ENCODE data around the gene ACTR3.
A peak's percentile ranks its signal among the peaks of the same experiment; 100 is the strongest.

ACTR3 gene

DNA sequence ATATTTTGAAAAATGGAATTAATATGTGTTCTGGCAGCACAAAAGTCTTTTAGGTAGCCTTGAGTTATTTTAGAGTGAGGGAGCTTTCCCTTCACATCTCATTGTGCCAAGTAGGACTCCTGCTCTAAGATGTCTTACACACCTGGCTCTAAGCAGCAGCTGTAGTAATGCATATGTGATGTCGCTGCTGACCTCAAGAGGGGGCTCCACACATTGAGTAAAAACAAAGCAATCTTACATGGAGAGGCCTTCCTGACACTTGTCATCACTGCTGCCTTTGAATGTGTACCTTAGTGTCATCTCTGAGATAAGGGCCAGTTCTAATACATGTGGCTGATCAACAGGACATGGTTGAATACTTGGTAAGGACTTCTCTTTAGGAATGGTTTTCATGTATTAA, 75.8 kb downstream of the ACTR3 start:
- DNase-seq (ENCODE audit: low read depth in 2 of 2), result no peak

DNA sequence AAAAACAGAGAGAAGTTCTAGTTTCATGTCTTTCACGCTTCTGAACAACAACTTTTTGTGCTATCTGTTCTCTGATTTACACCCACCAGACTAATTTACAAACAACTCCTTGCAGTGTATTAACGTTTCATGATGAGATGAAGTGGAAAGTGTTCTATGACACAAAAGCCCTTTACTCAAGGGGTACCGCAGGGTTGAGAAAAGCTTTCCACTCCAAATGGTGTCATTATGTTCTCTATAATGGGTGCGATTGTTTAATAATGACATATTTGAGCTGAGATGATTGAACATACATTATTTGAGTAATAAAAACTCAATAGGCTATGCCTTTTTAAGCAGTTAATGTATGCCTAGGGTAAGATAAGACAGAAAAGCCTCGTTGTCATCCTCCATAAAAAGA, 76.3 kb downstream of the ACTR3 start:
- no peak for DNase-seq (ENCODE audit: low read depth in 2 of 2)

DNA sequence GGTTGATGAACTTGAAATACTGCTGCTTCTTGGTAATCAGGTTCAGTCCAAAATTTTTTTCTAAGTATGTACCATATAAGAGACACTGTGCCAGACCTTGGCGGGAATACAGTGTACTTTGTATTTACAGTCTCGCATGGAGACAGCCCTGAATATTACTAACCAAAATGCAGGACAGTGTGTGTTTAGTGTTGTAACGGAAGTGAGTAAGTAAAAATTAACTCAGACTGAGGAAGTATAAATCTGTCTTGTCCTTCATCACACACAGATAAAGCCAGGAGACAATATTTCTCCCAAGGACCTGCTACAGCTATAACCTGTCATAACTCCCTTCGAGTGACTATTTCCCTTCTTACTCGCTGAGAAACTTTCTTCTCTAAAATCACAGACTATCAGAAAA, 76.9 kb downstream of the ACTR3 start:
- DNase-seq (ENCODE audit: low read depth in 2 of 2), result no peak

GRCh38 chr2:113967272-113967671, 77.4 kb downstream of the ACTR3 start:
- DNase-seq (ENCODE audit: low read depth in 2 of 2), result no peak

DNA sequence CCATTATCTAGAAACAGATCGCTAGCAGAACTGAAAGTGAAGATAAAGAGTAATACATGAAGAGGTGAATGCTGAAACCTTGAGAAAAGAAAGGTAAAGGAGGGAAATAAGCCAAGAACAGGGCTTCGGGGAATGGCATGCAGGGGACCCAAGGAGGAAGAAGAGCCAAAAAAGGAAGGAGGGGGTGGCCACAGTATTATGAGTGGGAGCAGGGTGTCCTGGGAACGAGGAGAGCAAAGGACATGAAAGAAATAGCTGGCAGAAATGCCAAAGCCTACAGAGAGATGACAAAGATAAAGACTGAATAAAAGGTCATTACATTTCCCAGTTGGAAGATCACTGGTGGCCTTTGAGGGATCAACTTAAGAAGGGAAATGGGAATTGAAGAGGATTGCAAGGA, 82.9 kb downstream of the ACTR3 start:
- no peak for DNase-seq (ENCODE audit: low read depth in 2 of 2)

GRCh38 chr2:113973810-113974209, 83.9 kb downstream of the ACTR3 start:
- DNase-seq (ENCODE audit: low read depth in 2 of 2), result no peak

GRCh38 chr2:113974727-113975126, 84.8 kb downstream of the ACTR3 start:
- no peak for DNase-seq (ENCODE audit: low read depth in 2 of 2)

- DNase-seq (ENCODE audit: low read depth in 2 of 2), result no peak
Measured at GRCh38 chr2:113976277-113976928, 86.5 kb downstream of the ACTR3 start.

DNA sequence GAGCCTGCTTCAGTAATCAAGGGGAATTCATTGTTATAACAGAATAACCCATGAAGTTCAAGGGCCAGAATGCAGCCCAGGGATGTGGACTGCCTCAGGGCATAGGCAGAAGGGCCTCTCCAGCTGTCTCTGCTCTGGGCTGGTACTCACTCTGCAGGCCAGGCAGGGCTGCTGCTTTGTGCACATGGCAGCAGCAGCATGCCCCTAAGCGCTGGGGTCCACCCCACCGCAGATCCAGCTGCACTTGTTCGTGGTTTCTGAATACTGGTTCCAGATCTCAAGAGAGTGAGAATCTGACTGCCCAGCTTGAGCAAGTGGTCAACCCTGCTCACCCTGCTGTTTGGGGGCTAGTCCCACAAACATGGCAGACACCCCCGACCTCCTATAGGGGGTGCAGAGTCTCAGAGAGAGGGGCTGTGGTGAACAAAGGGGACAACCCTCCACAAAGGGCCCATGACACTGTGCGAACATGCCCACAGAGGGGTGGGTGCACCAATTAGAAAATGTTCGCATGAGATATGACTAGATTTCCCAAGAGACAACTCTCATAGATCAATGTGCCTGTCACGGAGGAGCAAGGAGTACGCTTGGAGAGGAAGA, 87.3 kb downstream of the ACTR3 start:
- DNase-seq (ENCODE audit: low read depth in 2 of 2), result no peak

- no peak for DNase-seq (ENCODE audit: low read depth in 2 of 2)
Measured at GRCh38 chr2:113977660-113978523, 88.0 kb downstream of the ACTR3 start.

DNA sequence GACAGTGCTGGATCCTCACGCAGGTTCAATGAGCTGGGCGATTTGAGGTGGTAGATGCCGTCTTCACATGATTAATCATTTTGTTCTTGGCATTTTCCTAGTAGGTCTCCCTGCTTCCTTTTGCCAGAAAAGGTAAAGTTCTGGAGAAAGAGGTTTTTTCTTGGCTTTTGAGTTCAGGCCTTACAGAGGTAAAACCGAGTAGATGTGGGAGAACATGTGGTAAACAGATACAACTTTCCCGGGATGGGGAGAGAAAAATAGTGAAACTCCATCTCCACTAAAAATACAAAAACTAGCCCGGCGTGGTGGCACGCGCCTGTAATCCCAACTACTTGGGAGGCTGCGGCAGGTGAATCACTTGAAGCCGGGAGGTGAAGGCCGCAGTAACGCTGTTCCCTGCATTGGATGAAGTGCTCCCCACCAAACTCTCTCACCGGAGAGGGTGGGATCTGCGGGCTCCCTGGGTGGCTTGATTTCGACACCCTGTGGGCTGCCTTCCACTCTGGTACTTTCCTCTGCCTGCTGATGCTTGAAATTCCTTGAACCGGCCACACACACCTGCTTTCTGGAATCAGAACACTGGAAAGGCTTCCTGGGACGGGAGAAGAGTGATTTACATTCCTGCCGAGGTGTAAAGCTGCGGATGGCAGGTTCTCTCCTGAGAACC, 88.8 kb downstream of the ACTR3 start:
- DNase-seq (ENCODE audit: low read depth in 2 of 2), result no peak

DNA sequence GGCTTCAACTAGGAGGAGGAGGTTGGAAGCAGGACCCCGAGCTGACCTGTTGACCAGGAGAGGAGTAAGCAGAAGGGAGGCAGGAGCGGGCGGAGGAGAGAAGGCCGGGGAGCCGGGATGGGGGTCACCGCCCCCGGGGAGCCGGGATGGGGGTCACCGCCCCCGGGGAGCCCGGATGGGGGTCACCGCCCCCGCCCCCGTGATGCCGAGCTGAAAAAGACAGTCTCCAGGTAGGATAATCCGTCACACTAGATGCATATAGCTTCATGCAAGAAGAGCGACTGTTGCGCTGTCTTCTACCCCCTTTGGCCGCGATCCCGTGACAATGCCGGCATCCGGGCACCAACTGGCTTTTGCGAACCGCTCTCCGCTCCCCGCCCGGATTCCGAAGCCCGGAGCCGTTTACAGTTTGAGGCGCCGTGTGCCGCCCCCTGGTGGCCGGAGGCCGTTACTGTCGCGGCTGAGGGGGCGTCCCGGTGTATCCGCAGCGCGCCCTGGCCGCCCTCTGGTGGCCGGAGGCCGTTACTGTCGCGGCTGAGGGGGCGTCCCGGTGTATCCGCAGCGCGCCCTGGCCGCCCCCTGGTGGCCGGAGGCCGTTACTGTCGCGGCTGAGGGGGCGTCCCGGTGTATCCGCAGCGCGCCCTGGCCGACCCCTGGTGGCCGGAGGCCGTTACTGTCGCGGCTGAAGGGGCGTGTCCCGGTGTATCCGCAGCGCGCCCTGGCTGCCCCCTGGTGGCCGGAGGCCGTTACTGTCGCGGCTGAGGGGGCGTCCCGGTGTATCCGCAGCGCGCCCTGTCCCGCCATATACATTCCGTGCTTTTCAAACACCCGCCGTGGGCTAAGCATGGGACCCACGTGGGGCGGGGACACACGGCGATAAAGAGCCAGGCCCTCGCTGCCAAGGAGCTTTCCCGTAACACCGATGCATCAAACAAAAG, 89.6 kb downstream of the ACTR3 start:
- no peak for DNase-seq (ENCODE audit: low read depth in 2 of 2)

GRCh38 chr2:113980946-113981345, 91.1 kb downstream of the ACTR3 start:
- peak in 1 of 2 experiments; percentile 17 for DNase-seq (ENCODE audit: low read depth in 2 of 2)

DNA sequence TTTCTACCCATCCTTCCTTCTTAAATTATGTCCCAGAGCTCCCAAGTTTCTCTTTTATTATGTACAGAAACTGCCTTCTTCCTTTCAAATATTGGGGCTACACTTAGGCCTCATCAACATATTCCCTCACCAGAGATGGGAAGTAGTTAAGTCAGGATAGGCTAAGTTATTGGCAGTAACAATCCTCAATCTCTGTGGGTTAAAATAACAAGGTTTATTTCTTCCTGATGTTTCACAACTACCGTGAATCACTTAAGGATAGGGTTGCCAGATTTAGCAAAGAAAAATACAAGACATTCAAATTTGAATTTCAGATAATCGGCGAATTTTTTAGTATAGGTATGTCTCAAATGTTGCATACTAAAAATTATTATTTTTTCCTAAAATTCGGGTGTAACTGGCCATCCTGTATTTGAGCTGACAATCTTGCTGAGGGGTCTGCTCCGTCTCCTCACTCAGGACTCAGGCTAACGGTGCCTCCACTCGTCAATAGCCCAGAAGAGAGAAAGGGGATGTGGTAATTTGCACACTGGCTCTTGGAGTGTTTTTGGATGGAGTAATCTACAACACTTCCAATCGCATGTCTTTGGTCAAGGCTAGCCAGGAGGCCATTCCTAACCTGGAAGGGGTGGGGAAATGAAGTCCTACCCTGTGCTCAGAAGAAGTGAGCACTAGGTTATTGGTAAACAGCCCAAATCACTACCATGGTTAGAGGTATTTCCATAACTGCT, 91.7 kb downstream of the ACTR3 start:
- DNase-seq (ENCODE audit: low read depth in 2 of 2), result no peak

GRCh38 chr2:113985554-113986397, 95.9 kb downstream of the ACTR3 start:
- no peak for DNase-seq (ENCODE audit: low read depth in 2 of 2)

DNA sequence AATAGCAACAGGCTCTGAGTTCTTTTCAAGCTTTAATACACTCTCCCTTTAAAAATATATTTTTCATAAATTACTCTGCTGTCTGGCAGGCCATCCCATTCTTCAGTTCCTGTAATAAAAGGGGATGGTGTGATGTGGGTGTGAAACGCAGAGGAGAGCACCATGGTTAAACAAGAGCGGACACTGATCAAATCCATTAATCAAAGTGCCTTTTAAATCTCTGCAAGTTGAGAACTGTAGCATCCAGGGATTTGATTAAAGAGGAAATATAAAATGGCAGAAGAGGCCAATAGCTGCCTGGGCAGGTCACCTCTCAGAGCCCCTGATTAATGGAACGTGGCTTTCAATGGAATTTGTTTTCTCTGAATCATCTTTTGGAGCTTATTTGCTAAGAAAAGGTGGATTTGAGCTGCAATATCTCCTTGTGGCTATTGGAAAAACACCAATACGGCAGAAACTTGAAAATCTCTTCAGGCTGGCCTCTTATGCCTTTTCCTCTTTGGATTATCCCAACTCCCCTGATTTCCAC, 96.9 kb downstream of the ACTR3 start:
- no peak for DNase-seq (ENCODE audit: low read depth in 2 of 2)

DNA sequence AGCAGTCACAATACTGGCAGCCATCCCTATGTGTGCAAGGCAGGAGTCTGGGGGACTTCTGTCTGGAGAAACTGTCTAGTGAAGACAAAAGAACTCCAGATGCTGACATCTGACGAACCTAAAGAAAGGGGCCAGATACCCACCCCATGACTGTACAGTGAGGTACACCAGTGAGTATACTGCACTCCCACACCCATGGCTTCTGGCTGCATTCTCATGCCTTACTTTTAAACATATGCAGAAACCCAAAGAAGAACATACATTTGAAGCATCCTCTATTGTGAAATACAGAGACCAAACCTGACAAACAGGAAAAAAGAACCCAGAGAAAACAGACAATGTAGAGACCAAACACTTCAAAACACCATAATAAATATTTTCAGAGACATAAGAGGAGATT, 102.2 kb downstream of the ACTR3 start:
- DNase-seq (ENCODE audit: low read depth in 2 of 2), result no peak

GRCh38 chr2:113996671-113997594, 107.0 kb downstream of the ACTR3 start:
- no peak for DNase-seq (ENCODE audit: low read depth in 2 of 2)
